ACC112 (cell line): ENCODE measurements around the gene MSI2.

Experiments
- H2AFZ ChIP-seq: fragments of 200-600 bp; sonication (generic); one replicate; pipeline ENCODE4 v1.6.0; 2017; ENCODE audit warnings: antibody characterized with exemption, low read length; ENCODE audit not compliant: unreplicated experiment
- H3K27ac ChIP-seq: fragments of 200-600 bp; sonication (generic); 2 replicates; pipeline ENCODE4 v1.5.1; 2014; ENCODE audit warnings: low read depth, mild to moderate bottlenecking, antibody characterized with exemption, low read length, moderate library complexity
- H3K27me3 ChIP-seq: fragments of 200-600 bp; sonication (generic); 2 replicates; pipeline ENCODE4 v1.6.1; 2014; ENCODE audit warnings: mild to moderate bottlenecking, antibody characterized with exemption, low read length, moderate library complexity, mixed read lengths; ENCODE audit not compliant: insufficient read depth
- H3K36me3 ChIP-seq: fragments of 200-600 bp; sonication (generic); 2 replicates; pipeline ENCODE4 v1.6.1; 2016; ENCODE audit warnings: mild to moderate bottlenecking, antibody characterized with exemption, low read length, moderate library complexity, mixed read lengths; ENCODE audit not compliant: insufficient read depth
- H3K4me1 ChIP-seq: fragments of 200-600 bp; sonication (generic); one replicate; pipeline ENCODE4 v1.6.1; 2016; ENCODE audit warnings: low read length, mixed read lengths; ENCODE audit not compliant: insufficient read depth, unreplicated experiment, control insufficient read depth
- H3K4me3 ChIP-seq: fragments of 200-600 bp; sonication (generic); 2 replicates; pipeline ENCODE4 v1.5.1; 2014; ENCODE audit warnings: mild to moderate bottlenecking, low read depth, low read length
- H3K79me2 ChIP-seq: fragments of 200-600 bp; sonication (generic); one replicate; pipeline ENCODE4 v1.6.0; 2016; ENCODE audit warnings: low read length; ENCODE audit not compliant: control insufficient read depth, unreplicated experiment, insufficient read depth

Gene MSI2

GRCh38 chr17:57682701-57683100 lies 426.4 kb downstream of the MSI2 start:
- Histone ChIP-seq H3K27ac (no peak overlapping the region), H3K79me2 (no peaks in the 10 kb centered on the region), H3K27me3 (no peaks in the 10 kb centered on the region), H3K4me1 (no peaks in the 10 kb centered on the region), H3K36me3 (no peaks in the 10 kb centered on the region), H3K4me3 (no peak overlapping the region), H2AFZ (no peak overlapping the region)

- Histone ChIP-seq H3K4me3 (no peak overlapping the region), H3K79me2 (no peaks in the 10 kb centered on the region), H2AFZ (no peak overlapping the region), H3K27me3 (no peaks in the 10 kb centered on the region), H3K27ac (no peak overlapping the region), H3K36me3 (no peaks in the 10 kb centered on the region), H3K4me1 (no peaks in the 10 kb centered on the region)
Measured at GRCh38 chr17:57684711-57685498, 428.6 kb downstream of the MSI2 start.

DNA sequence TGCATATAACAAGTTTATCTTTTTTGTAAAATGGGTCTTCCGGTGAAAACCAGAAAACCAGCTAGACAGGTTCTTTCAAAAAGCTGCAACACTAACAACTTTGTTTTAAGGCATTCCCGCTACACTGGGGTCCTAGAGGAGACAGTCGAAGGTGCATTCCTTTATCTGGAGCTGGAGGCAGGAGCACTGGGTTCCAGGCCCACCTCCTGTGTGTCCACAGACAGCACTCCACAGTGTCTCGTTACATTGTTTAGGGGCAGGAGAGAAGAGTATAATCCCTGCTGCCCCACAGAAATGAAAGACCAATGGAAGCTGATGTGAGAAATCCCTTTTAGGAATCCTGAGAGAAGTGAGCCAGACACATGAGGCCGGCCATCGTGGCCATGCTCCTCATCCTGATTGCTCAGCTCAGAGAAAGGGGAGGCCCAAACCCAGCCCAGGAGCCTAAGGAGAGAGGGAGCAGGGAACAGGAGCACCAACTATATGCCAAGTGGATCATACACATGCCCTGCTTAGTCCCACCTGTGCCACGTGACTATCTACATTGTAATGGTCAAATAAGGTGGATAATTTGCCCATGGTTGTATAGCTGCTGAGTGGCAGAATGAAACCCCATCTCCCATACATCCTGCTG lies 429.3 kb downstream of the MSI2 start:
- Histone ChIP-seq H3K4me3 (no peak overlapping the region), H3K79me2 (no peaks in the 10 kb centered on the region), H3K4me1 (no peaks in the 10 kb centered on the region), H2AFZ (no peak overlapping the region), H3K27me3 (no peaks in the 10 kb centered on the region), H3K27ac (no peak overlapping the region), H3K36me3 (no peaks in the 10 kb centered on the region)

DNA sequence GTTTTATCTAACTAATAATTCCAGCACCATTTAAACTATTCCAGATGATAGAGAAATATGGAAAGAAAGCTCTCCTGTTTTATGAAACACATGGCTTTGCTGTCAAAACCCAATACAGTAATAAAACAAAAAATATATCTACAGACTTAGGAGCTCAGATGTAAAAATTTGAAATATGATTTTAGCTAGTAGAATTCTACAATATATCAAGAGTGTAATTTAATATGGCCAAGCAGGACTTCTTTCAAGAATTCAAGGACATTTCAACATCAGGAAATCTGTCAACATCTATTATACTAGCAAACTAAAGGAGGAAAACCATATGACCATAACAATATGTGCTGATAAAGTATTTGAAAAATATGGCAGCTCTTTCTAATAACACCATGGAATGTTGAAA lies 431.3 kb downstream of the MSI2 start:
- H3K79me2 ChIP-seq: no peaks in the 10 kb centered on the region
- no peak overlapping the region for H2AFZ ChIP-seq
- H3K27ac ChIP-seq: no peak overlapping the region
- H3K36me3 ChIP-seq: no peaks in the 10 kb centered on the region
- no peaks in the 10 kb centered on the region for H3K4me1 ChIP-seq
- H3K27me3 ChIP-seq: no peaks in the 10 kb centered on the region
- H3K4me3 ChIP-seq: no peak overlapping the region

GRCh38 chr17:57689254-57689653 lies 432.9 kb downstream of the MSI2 start:
- H3K27ac ChIP-seq: no peak overlapping the region
- H2AFZ ChIP-seq: no peak overlapping the region
- H3K27me3 ChIP-seq: no peaks in the 10 kb centered on the region
- H3K4me3 ChIP-seq: no peak overlapping the region
- no peaks in the 10 kb centered on the region for H3K36me3 ChIP-seq
- no peaks in the 10 kb centered on the region for H3K79me2 ChIP-seq
- no peaks in the 10 kb centered on the region for H3K4me1 ChIP-seq

DNA sequence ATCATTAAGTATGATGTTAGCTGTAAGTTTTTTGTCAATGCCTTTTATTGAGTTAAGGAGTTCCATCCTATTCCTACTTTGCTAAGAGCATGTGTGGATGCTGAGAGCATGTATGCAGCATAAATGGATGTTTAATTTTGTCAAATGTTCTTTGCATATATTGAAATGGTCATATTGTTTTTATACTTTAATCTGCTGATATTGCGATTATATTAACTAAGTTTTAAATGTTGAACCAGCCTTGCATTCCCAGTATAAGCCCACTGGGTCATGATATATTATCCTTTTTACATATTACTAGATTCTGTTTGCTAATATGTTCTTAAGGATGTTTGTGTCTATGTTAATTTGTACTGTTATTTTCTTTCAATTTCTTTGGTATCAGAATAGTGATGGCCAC lies 435.6 kb downstream of the MSI2 start:
- H3K4me3 ChIP-seq: no peak overlapping the region
- H2AFZ ChIP-seq: no peak overlapping the region
- H3K36me3 ChIP-seq: no peaks in the 10 kb centered on the region
- no peak overlapping the region for H3K27ac ChIP-seq
- H3K27me3 ChIP-seq: 0 out of 2 replicates have a peak, but pooled peaks cover 3% of the 10 kb centered on the region
- H3K79me2 ChIP-seq: no peaks in the 10 kb centered on the region
- H3K4me1 ChIP-seq: no peaks in the 10 kb centered on the region

- no peaks in the 10 kb centered on the region for H3K79me2 ChIP-seq
- H3K27ac ChIP-seq: no peak overlapping the region
- H2AFZ ChIP-seq: no peak overlapping the region
- no peak overlapping the region for H3K4me3 ChIP-seq
- no peaks in the 10 kb centered on the region for H3K4me1 ChIP-seq
- H3K36me3 ChIP-seq: no peaks in the 10 kb centered on the region
- peaks cover 7% of the 10 kb centered on the region; the same call in 1 of the 2 replicates for H3K27me3 ChIP-seq
Measured at GRCh38 chr17:57692770-57693169, 436.4 kb downstream of the MSI2 start.

GRCh38 chr17:57694051-57694450 lies 437.7 kb downstream of the MSI2 start:
- no peaks in the 10 kb centered on the region for H3K36me3 ChIP-seq

GRCh38 chr17:57696050-57696449 lies 439.7 kb downstream of the MSI2 start:
- no peaks in the 10 kb centered on the region for H3K79me2 ChIP-seq
- no peak overlapping the region for H3K27ac ChIP-seq
- H3K36me3 ChIP-seq: no peaks in the 10 kb centered on the region
- no peak overlapping the region for H3K4me3 ChIP-seq
- H2AFZ ChIP-seq: no peak overlapping the region
- peaks cover 27% of the 10 kb centered on the region for H3K27me3 ChIP-seq
- no peaks in the 10 kb centered on the region for H3K4me1 ChIP-seq

More at GRCh38 chr17:57694051-57694450, 437.7 kb downstream of the MSI2 start:
- Histone ChIP-seq H3K4me3 (no peak overlapping the region), H3K27ac (no peak overlapping the region), H3K4me1 (no peaks in the 10 kb centered on the region), H2AFZ (no peak overlapping the region), H3K79me2 (no peaks in the 10 kb centered on the region), H3K27me3 (peaks cover 16% of the 10 kb centered on the region; the same call in 1 of the 2 replicates)

DNA sequence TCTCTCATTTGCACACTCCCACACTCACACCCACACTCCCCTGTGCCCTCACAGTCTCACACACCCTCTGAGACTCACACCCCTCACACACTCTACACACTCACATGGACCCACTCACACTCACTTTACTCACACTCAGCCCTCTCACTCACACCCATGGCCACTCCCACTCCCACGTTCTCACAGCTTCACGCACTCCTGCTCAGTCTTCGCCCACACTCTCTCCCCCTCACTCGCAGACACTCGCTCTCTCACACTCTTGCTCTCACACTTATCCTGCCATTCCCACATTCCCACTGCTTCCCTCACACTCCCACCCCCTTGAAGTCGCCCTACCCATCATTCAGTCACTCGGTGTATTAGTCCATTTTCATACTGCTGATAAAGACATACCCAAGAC lies 440.9 kb downstream of the MSI2 start:
- H3K4me3 ChIP-seq: no peak overlapping the region

More for the DNA sequence above, 440.9 kb downstream of the MSI2 start:
- peaks cover 31% of the 10 kb centered on the region for H3K27me3 ChIP-seq
- no peak overlapping the region for H3K27ac ChIP-seq
- H3K79me2 ChIP-seq: no peaks in the 10 kb centered on the region
- H3K36me3 ChIP-seq: no peaks in the 10 kb centered on the region
- H2AFZ ChIP-seq: no peak overlapping the region
- no peaks in the 10 kb centered on the region for H3K4me1 ChIP-seq
